ENCODE measurements around the gene SFTPA1. TPM values are rescaled to one million over a fixed set of nuclear protein-coding genes. Genes with fewer than 3 reads are reported as not detected.
A peak's percentile ranks its signal among the peaks of the same experiment; 100 is the strongest.
"Not testable (repeated sequence)": the region's sequence is repeated elsewhere in the genome, so short reads cannot be mapped to it uniquely, and the experiment has no call there.

SFTPA1 gene
- total RNA-seq, 1 experiment from 2014 or later, result not detected

DNA sequence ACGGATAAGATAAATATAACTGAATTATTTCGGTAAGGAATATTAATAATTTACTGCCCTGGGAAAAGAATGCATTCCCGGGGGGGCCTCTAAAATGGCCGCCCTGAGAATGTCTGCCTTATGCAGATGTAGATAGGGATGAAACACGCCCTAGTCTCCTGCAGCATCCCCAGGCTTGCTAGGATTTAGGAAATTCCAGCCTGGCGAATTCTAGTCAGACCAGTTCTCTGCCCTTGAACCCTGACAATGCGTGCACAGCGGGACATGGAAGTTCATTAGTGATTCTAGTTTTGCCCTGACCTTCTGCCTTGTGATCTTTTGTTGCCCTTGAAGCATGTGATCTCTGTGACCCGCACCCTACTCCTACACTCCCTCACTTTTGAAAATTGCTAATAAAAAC, 11.1 kb upstream of the SFTPA1 start:
- H2AFZ ChIP-seq (ENCODE audit: low read length); H3K9me2 ChIP-seq (replicated peaks; ENCODE audit: insufficient read depth, low read length); H3K9me3 ChIP-seq (ENCODE audit: low read length): not testable (repeated sequence)

DNA sequence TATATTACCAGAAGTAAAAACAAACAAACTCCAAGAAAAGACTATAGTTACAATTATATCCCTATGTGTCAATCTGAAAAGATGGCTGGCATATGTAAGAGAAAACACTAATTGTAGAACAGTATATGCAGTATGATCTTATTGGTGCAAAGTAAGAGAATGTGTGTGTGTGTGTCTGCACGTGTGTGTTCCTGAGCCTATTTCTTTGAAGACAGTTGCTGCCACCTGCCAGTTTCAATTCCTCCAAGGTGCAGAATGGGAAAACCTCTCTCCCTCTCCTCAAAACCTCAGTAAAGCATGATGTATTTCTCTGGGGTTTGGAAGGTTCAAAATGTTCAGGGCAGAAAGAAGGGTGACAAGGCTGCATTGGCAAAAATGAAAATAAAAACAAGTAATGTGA, 8.8 kb upstream of the SFTPA1 start:
- Histone ChIP-seq H3K9me3 (ENCODE audit: low read length) (no peaks in the 10 kb centered on the region; the same call in 1 of the 2 replicates), H3K27ac (ENCODE audit: low read length) (no peak overlapping the region), H2AFZ (ENCODE audit: low read length) (no peak overlapping the region), H3K4me3 (ENCODE audit: low read length) (no peak overlapping the region), H3K79me2 (ENCODE audit: low read length) (no peaks in the 10 kb centered on the region), H3K27me3 (ENCODE audit: low read length) (0 out of 2 replicates have a peak, but pooled peaks cover 3% of the 10 kb centered on the region), H4K20me1 (ENCODE audit: insufficient read depth, low read depth, low read length) (no peaks in the 10 kb centered on the region), H3K9me2 (replicated peaks; ENCODE audit: insufficient read depth, low read length) (no peaks in the 10 kb centered on the region), H3K36me3 (ENCODE audit: insufficient read depth, low read length) (no peaks in the 10 kb centered on the region), H3K4me2 (ENCODE audit: low read depth, low read length, poor library complexity, severe bottlenecking) (peak overlapping the region; percentile 24), H3K9ac (ENCODE audit: low read length) (no peak overlapping the region), H3K4me1 (ENCODE audit: low read length) (peaks cover 38% of the 10 kb centered on the region)
- peak; percentile 42 for DNase-seq

More for the DNA sequence above, 11.1 kb upstream of the SFTPA1 start:
- not testable (repeated sequence) for H3K36me3 ChIP-seq (ENCODE audit: insufficient read depth, low read length); H3K27me3 ChIP-seq (ENCODE audit: low read length); DNase-seq; H4K20me1 ChIP-seq (ENCODE audit: insufficient read depth, low read depth, low read length); H3K9ac ChIP-seq (ENCODE audit: low read length); H3K4me2 ChIP-seq (ENCODE audit: low read depth, low read length, poor library complexity, severe bottlenecking); H3K79me2 ChIP-seq (ENCODE audit: low read length); H3K4me3 ChIP-seq (ENCODE audit: low read length); H3K27ac ChIP-seq (ENCODE audit: low read length)
- H3K4me1 ChIP-seq (ENCODE audit: low read length), result peaks cover 37% of the 10 kb centered on the region

DNA sequence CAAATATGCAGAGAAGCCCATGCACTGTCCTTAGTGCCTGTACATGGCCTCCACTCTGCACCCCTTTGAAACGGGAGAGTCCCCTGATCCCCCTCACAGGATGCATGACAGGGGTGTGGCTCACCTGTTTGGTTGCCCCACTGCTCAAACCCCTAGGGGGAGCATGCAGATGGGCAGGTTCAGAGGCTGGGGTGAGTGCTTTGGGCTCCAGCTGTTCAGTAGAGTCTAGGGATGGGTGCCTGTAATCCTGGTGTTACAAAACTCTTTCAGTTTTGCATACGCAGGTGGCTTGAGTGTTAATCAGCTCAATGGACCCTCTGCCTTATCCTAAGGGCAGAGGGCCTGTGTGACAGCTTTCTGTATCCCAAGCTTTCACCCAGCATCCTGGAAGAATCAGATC, 7.8 kb upstream of the SFTPA1 start:
- Histone ChIP-seq H3K27me3 (ENCODE audit: low read length) (no peaks in the 10 kb centered on the region), H3K4me2 (ENCODE audit: low read depth, low read length, poor library complexity, severe bottlenecking) (no peak overlapping the region), H2AFZ (ENCODE audit: low read length) (no peak overlapping the region), H3K79me2 (ENCODE audit: low read length) (no peaks in the 10 kb centered on the region), H3K36me3 (ENCODE audit: insufficient read depth, low read length) (no peaks in the 10 kb centered on the region), H3K9me2 (replicated peaks; ENCODE audit: insufficient read depth, low read length) (no peaks in the 10 kb centered on the region), H3K9ac (ENCODE audit: low read length) (no peak overlapping the region), H3K9me3 (ENCODE audit: low read length) (no peaks in the 10 kb centered on the region; the same call in 1 of the 2 replicates), H3K27ac (ENCODE audit: low read length) (no peak overlapping the region), H3K4me3 (ENCODE audit: low read length) (no peak overlapping the region), H3K4me1 (ENCODE audit: low read length) (peaks cover 38% of the 10 kb centered on the region), H4K20me1 (ENCODE audit: insufficient read depth, low read depth, low read length) (no peaks in the 10 kb centered on the region)
- DNase-seq, result peak; percentile 42

DNA sequence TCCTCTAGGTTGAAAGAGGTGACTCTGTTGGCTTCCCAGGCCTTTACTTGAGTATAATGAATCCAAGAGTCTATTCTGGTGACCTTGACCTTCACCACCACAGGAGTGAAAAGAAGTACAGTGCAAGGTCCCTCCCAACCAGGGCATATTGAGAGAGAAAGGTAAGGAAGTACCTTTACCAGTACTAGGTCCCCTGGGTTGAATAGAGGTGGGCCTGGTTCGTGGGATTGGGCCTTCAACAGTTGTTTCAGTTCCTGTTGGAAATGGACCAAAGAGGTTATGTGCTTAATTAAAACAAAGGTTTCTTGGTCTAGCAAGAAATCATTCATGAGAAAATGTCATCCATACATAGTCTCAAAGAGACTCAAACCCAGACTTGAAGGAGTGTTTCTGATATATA, 6.4 kb upstream of the SFTPA1 start:
- H3K27me3 ChIP-seq (ENCODE audit: low read length), result no peaks in the 10 kb centered on the region
- no peaks in the 10 kb centered on the region for H3K9me3 ChIP-seq (ENCODE audit: low read length)
- H3K4me1 ChIP-seq (ENCODE audit: low read length), result peaks cover 38% of the 10 kb centered on the region
- no peak overlapping the region for H2AFZ ChIP-seq (ENCODE audit: low read length)
- no peak overlapping the region for H3K4me3 ChIP-seq (ENCODE audit: low read length)
- no peaks in the 10 kb centered on the region for H4K20me1 ChIP-seq (ENCODE audit: insufficient read depth, low read depth, low read length)
- H3K36me3 ChIP-seq (ENCODE audit: insufficient read depth, low read length), result no peaks in the 10 kb centered on the region
- H3K79me2 ChIP-seq (ENCODE audit: low read length), result no peaks in the 10 kb centered on the region
- no peak overlapping the region for H3K9ac ChIP-seq (ENCODE audit: low read length)
- H3K27ac ChIP-seq (ENCODE audit: low read length), result no peak overlapping the region
- H3K9me2 ChIP-seq (replicated peaks; ENCODE audit: insufficient read depth, low read length), result no peaks in the 10 kb centered on the region
- no peak overlapping the region for H3K4me2 ChIP-seq (ENCODE audit: low read depth, low read length, poor library complexity, severe bottlenecking)
- peak; percentile 12 for DNase-seq

DNA sequence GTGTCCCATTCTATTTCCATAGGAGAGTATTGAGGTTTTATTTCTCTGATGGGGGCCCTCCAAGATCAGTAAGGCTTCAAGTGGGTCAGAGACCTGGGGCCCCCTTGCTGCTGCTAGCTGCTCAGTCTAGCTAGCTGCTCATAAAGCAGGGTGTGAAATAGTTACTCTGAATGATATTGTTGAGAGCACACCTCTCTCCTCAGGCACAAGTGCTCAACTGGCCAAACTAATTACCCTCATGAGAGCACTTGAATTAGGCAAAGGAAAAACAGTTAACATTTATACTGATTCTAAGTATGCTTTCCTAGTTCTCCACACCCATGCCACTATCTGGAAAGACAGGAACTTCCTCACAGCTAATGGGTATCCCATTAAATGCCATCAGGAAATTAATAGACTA, 5.4 kb upstream of the SFTPA1 start:
- no peaks in the 10 kb centered on the region for H3K79me2 ChIP-seq (ENCODE audit: low read length)
- no peaks in the 10 kb centered on the region for H4K20me1 ChIP-seq (ENCODE audit: insufficient read depth, low read depth, low read length)
- H3K4me3 ChIP-seq (ENCODE audit: low read length), result no peak overlapping the region
- H3K9ac ChIP-seq (ENCODE audit: low read length), result no peak overlapping the region
- no peaks in the 10 kb centered on the region for H3K9me2 ChIP-seq (replicated peaks; ENCODE audit: insufficient read depth, low read length)
- H3K27me3 ChIP-seq (ENCODE audit: low read length), result no peaks in the 10 kb centered on the region
- no peaks in the 10 kb centered on the region for H3K9me3 ChIP-seq (ENCODE audit: low read length)
- DNase-seq, result no peak
- no peaks in the 10 kb centered on the region for H3K36me3 ChIP-seq (ENCODE audit: insufficient read depth, low read length)
- no peak overlapping the region for H2AFZ ChIP-seq (ENCODE audit: low read length)
- H3K4me2 ChIP-seq (ENCODE audit: low read depth, low read length, poor library complexity, severe bottlenecking), result no peak overlapping the region
- peaks cover 38% of the 10 kb centered on the region for H3K4me1 ChIP-seq (ENCODE audit: low read length)
- H3K27ac ChIP-seq (ENCODE audit: low read length), result no peak overlapping the region

DNA sequence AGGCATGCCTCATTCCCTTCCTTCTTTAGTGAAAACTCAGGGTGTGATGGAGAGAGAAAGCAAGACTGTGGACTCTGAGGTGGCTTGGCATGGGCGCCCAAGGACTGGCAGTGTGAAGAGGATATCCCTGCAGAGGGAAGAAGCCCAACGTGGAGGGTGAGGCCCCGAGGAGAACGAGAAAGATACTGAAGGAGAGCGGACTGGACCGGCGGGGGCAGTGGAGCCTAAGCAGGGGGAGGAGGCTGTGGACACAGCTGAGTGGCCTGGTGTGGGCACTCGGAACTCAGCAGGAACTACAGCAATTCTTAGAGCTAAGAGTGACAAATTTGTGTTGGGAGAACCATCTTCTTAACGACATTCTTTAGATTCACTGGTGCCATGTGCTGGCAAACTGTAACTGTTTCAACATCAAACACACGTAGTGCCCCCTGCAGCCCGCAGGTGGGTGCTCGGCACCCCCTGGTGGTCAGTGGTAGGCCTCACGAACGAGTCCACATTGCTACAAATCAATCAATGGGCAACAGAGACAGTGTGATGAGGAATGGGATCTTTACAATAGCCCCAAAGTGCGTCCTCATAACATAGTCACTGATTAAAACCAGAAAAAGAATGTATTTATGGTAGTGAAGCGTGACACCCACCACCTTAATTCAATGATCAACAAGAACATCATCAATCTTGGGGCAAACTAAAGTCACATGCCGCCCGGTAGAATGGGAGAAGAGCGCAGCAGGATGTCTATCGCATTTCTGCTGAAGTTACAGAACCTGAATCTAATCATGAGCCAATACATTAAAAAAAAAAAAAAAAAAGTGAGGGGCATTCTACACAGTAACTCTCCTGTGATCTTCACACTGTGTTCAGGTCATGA, 2.0 kb upstream of the SFTPA1 start:
- H3K9ac ChIP-seq (ENCODE audit: low read length), result no peak overlapping the region
- H3K36me3 ChIP-seq (ENCODE audit: insufficient read depth, low read length), result no peaks in the 10 kb centered on the region
- no peaks in the 10 kb centered on the region for H3K9me3 ChIP-seq (ENCODE audit: low read length)
- H3K4me3 ChIP-seq (ENCODE audit: low read length), result no peak overlapping the region
- H3K79me2 ChIP-seq (ENCODE audit: low read length), result no peaks in the 10 kb centered on the region
- H3K27ac ChIP-seq (ENCODE audit: low read length), result no peak overlapping the region
- H4K20me1 ChIP-seq (ENCODE audit: insufficient read depth, low read depth, low read length), result no peaks in the 10 kb centered on the region
- no peak overlapping the region for H3K4me2 ChIP-seq (ENCODE audit: low read depth, low read length, poor library complexity, severe bottlenecking)
- H2AFZ ChIP-seq (ENCODE audit: low read length), result no peak overlapping the region
- H3K4me1 ChIP-seq (ENCODE audit: low read length), result peaks cover 7% of the 10 kb centered on the region
- H3K27me3 ChIP-seq (ENCODE audit: low read length), result no peaks in the 10 kb centered on the region
- H3K9me2 ChIP-seq (replicated peaks; ENCODE audit: insufficient read depth, low read length), result no peaks in the 10 kb centered on the region
- peak; percentile 78 for DNase-seq

DNA sequence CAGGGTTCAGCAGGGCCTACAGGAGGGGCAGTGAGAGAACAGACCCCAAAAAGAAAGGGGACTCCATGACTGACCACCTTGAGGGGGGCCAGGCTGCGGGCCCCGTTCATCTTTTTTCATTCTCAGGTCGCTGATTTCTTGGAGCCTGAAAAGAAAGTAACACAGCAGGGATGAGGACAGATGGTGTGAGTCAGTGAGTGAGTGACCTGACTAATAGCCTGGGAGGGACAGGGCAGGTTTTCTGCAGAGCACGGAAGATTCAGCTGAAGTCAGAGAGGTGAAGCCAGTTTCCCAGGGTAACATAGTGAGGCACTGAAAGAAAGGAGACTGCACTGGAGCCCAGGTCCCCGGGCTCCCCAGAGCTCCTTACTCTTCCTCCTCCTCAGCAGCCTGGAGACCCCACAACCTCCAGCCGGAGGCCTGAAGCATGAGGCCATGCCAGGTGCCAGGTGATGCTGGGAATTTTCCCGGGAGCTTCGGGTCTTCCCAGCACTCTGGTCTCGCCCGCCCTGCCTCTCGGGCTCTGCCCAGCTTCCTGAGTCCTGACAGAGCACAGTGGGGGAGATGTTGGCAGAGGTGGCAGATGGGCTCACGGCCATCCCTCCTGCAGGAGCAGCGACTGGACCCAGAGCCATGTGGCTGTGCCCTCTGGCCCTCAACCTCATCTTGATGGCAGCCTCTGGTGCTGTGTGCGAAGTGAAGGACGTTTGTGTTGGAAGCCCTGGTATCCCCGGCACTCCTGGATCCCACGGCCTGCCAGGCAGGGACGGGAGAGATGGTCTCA, 646 bp downstream of the SFTPA1 start:
- not testable (repeated sequence) for H3K27me3 ChIP-seq (ENCODE audit: low read length); DNase-seq; H3K27ac ChIP-seq (ENCODE audit: low read length); H3K9me2 ChIP-seq (replicated peaks; ENCODE audit: insufficient read depth, low read length); H3K4me3 ChIP-seq (ENCODE audit: low read length); H3K36me3 ChIP-seq (ENCODE audit: insufficient read depth, low read length); H3K79me2 ChIP-seq (ENCODE audit: low read length); H3K4me2 ChIP-seq (ENCODE audit: low read depth, low read length, poor library complexity, severe bottlenecking); H2AFZ ChIP-seq (ENCODE audit: low read length); H3K9ac ChIP-seq (ENCODE audit: low read length); H3K9me3 ChIP-seq (ENCODE audit: low read length); H4K20me1 ChIP-seq (ENCODE audit: insufficient read depth, low read depth, low read length); H3K4me1 ChIP-seq (ENCODE audit: low read length)

DNA sequence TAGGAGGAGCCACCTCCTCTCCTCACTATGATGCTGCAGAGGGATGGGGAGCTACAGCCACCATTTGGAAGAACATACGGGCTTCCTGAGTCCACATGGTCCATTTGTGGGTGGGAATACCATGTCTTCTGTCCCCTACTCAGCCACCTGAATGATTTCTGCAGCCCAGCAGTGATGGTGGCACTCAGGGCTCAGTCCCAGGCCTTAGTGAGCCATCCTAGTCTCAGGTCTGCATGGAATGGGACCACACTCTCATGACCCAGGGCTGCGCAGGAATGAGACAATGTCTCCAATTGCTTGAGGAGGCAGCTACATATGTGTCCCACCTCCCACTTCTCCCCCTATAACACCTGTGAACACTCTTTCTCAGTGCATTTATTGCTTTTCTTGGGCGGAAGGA, 4.8 kb downstream of the SFTPA1 start:
- no peak for DNase-seq
- Histone ChIP-seq H4K20me1 (ENCODE audit: insufficient read depth, low read depth, low read length) (no peaks in the 10 kb centered on the region), H3K27me3 (ENCODE audit: low read length) (no peaks in the 10 kb centered on the region), H3K4me3 (ENCODE audit: low read length) (no peak overlapping the region), H3K36me3 (ENCODE audit: insufficient read depth, low read length) (no peaks in the 10 kb centered on the region), H3K4me1 (ENCODE audit: low read length) (no peaks in the 10 kb centered on the region), H3K27ac (ENCODE audit: low read length) (no peak overlapping the region), H3K79me2 (ENCODE audit: low read length) (no peaks in the 10 kb centered on the region), H2AFZ (ENCODE audit: low read length) (no peak overlapping the region), H3K9me3 (ENCODE audit: low read length) (no peaks in the 10 kb centered on the region), H3K9ac (ENCODE audit: low read length) (no peak overlapping the region), H3K4me2 (ENCODE audit: low read depth, low read length, poor library complexity, severe bottlenecking) (no peak overlapping the region), H3K9me2 (replicated peaks; ENCODE audit: insufficient read depth, low read length) (no peaks in the 10 kb centered on the region)

Data from Karpas-422 (cell line).